Measurements from ENCODE around the gene CLEC4M.
"Not testable (repeated sequence)": the region's sequence is repeated elsewhere in the genome, so short reads cannot be mapped to it uniquely, and the experiment has no call there.

Gene CLEC4M

DNA sequence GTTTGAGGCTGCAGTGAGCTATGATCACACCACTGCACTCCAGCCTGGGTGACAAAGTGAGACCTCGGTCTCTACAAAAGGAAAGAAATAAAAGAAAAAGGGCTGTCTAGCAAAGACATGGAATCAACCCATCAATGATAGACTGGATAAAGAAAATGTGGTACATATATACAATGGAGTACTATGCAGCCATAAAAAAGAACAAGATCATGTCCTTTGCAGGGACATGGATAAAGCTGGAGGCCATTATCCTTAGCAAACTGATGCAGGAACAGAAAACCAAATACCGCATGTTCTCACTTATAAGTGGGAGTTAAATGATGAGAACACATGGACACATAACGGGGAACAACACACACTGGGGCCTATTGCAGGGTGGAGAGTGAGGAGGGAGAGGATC, 53.0 kb downstream of the CLEC4M start:
- DNase-seq, result not testable (repeated sequence)

DNA sequence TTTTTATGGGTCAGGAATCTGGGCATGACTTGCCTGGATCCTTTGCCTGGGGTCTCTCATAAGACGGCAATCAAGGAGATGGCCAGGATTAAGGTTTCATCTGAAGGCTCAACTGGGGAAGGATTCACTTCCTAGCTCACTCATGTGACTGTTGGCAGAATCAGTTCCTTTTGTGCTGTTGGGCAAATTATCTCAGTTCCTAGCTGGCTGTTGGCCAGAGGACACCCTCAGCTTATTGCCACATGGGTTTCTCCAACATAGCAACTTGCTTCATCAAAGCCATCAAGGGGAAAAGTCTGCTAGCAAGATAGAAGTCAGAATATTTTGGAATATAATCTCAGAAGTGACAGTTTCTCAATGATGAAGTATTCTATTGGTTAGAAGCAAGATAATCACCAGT, 54.8 kb downstream of the CLEC4M start:
- DNase-seq, result no peak

DNA sequence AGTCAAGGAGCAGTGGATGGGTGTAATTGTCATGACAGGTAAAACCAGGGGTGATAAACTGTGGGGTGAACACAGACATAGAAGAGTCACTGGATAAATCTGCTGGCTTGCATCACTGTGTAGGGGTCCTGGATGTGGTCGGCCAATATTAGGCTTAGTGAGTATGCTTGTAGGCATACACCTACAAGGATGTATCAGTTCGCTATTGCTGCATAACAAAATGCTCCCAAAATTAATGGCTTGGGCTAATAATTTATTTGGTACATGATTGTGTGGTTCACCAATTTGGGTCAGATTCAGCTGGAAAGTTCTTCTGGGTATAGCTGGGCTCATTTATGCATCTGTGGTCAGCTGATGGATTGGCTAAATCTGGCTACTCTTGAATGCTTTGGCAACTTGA, 55.8 kb downstream of the CLEC4M start:
- no peak for DNase-seq
